HepG2 (cell line): ENCODE results near the gene TM9SF2. TPM values are rescaled to one million over a fixed set of nuclear protein-coding genes. Genes with fewer than 3 reads are reported as not detected.

Experiments
- ATF7 ChIP-seq, 2 experiments: fragments of 450-650 bp in 1 of 2; sonication (generic) in 1 of 2; formaldehyde crosslinking in 1 of 2; IDR thresholded peaks; 2 replicates each; pipeline versions ENCODE4 v1.4.0 to v1.6.1; 2016 to 2020; ENCODE audit warnings: antibody characterized with exemption in 1 of 2, mild to moderate bottlenecking in 1 of 2, missing genetic modification reagents in 1 of 2
- CBX2 ChIP-seq, 2 experiments: fragments of 200-600 bp in 1 of 2; sonication (generic); formaldehyde crosslinking in 1 of 2; IDR thresholded peaks; 2 replicates each; pipeline versions ENCODE4 v1.7.0 to v1.8.1; 2018 to 2022; ENCODE audit warnings: low read depth in 2 of 2, low read length in 1 of 2, mild to moderate bottlenecking in 1 of 2, missing genetic modification reagents in 1 of 2
- CCDC6 ChIP-seq: sonication (generic); formaldehyde crosslinking; IDR thresholded peaks from 2 replicates; pipeline ENCODE4 v1.8.1; 2022; ENCODE audit warnings: mild to moderate bottlenecking, missing genetic modification reagents, moderate library complexity
- CHD2 ChIP-seq: IDR thresholded peaks from 2 replicates; pipeline ENCODE4 v1.6.1; 2011; ENCODE audit warnings: low read depth, low read length, improper control_type of control experiment
- JUND ChIP-seq: sonication (generic); formaldehyde crosslinking; IDR thresholded peaks from 2 replicates; pipeline ENCODE4 v1.8.0; 2022; ENCODE audit warnings: mild to moderate bottlenecking, missing genetic modification reagents
- KDM2A ChIP-seq: sonication (generic); formaldehyde crosslinking; IDR thresholded peaks from 2 replicates; pipeline ENCODE4 v1.4.0; 2020; ENCODE audit warnings: low read depth, missing genetic modification reagents, borderline replicate concordance
- KDM4B ChIP-seq: sonication (generic); formaldehyde crosslinking; IDR thresholded peaks from 2 replicates; pipeline ENCODE4 v1.4.0; 2020; ENCODE audit warnings: missing genetic modification reagents
- MIXL1 ChIP-seq: IDR thresholded peaks from 2 replicates; pipeline ENCODE4 v1.6.1; 2016
- MLLT10 ChIP-seq: sonication (generic); formaldehyde crosslinking; IDR thresholded peaks from 2 replicates; pipeline ENCODE4 v1.4.0; 2020; ENCODE audit warnings: missing genetic modification reagents
- MXD3 ChIP-seq: IDR thresholded peaks from 2 replicates; pipeline ENCODE4 v1.6.1; 2016; ENCODE audit warnings: mild to moderate bottlenecking, missing biosample characterization, missing genetic modification reagents
- NR2F2 ChIP-seq: IDR thresholded peaks from 2 replicates; pipeline ENCODE4 v1.6.1; 2012; ENCODE audit warnings: low read depth, inconsistent platforms, borderline replicate concordance
- PHF21A ChIP-seq: sonication (generic); formaldehyde crosslinking; IDR thresholded peaks from 2 replicates; pipeline ENCODE4 v1.5.0; 2020; ENCODE audit warnings: mild to moderate bottlenecking, missing genetic modification reagents
- PITX1 ChIP-seq: sonication (generic); formaldehyde crosslinking; IDR thresholded peaks from 2 replicates; pipeline ENCODE4 v1.5.1; 2020; ENCODE audit warnings: mild to moderate bottlenecking, missing genetic modification reagents
- SOX13 ChIP-seq, 3 experiments: fragments of 450-650 bp in 1 of 3; sonication (generic) in 1 of 3; formaldehyde crosslinking in 1 of 3; IDR thresholded peaks in 2 of 3; conservative IDR thresholded peaks in 1 of 3; 2 replicates each; pipeline versions ENCODE4 v1.5.0 to v1.6.1; 2016 to 2020; ENCODE audit warnings: antibody characterized with exemption in 1 of 3, mild to moderate bottlenecking in 1 of 3, missing compliant biosample characterization in 1 of 3, missing genetic modification reagents in 1 of 3, moderate library complexity in 1 of 3
- STAT5B ChIP-seq: sonication (generic); formaldehyde crosslinking; IDR thresholded peaks from 2 replicates; pipeline ENCODE4 v1.4.0; 2020; ENCODE audit warnings: missing genetic modification reagents
- TARDBP ChIP-seq: sonication (generic); formaldehyde crosslinking; IDR thresholded peaks from 2 replicates; pipeline ENCODE4 v1.8.0; 2022; ENCODE audit warnings: mild to moderate bottlenecking, missing genetic modification reagents
- UBTF ChIP-seq: sonication (generic); formaldehyde crosslinking; IDR thresholded peaks from 2 replicates; pipeline ENCODE4 v1.4.0; 2020; ENCODE audit warnings: mild to moderate bottlenecking, missing genetic modification reagents
- ZMYM2 ChIP-seq: sonication (generic); formaldehyde crosslinking; IDR thresholded peaks from 2 replicates; pipeline ENCODE4 v1.8.0; 2022; ENCODE audit warnings: mild to moderate bottlenecking, missing genetic modification reagents
- ZNF317 ChIP-seq: sonication (generic); formaldehyde crosslinking; IDR thresholded peaks from 2 replicates; pipeline ENCODE4 v1.5.0; 2020; ENCODE audit warnings: mild to moderate bottlenecking, missing genetic modification reagents
- ZNF337 ChIP-seq: sonication (generic); formaldehyde crosslinking; IDR thresholded peaks from 2 replicates; pipeline ENCODE4 v1.5.1; 2020; ENCODE audit warnings: missing genetic modification reagents, low read depth, mild to moderate bottlenecking, borderline replicate concordance
- ZNF670 ChIP-seq: sonication (generic); formaldehyde crosslinking; IDR thresholded peaks from 2 replicates; pipeline ENCODE4 v1.8.0; 2022; ENCODE audit warnings: mild to moderate bottlenecking, missing genetic modification reagents, borderline replicate concordance
- ZNF691 ChIP-seq: sonication (generic); formaldehyde crosslinking; IDR thresholded peaks from 2 replicates; pipeline ENCODE4 v1.4.0; 2020; ENCODE audit warnings: missing genetic modification reagents, low read depth, mild to moderate bottlenecking, borderline replicate concordance
- ZNF7 ChIP-seq: IDR thresholded peaks from 2 replicates; pipeline ENCODE4 v1.6.1; 2016; ENCODE audit warnings: missing biosample characterization, missing genetic modification reagents
- ZNF761 ChIP-seq: sonication (generic); formaldehyde crosslinking; conservative IDR thresholded peaks from 2 replicates; pipeline ENCODE4 v1.4.0; 2020; ENCODE audit warnings: mild to moderate bottlenecking, missing genetic modification reagents
- polyA plus RNA-seq, 8 experiments: library from polyadenylated mRNA; depleted of rRNA in 3 of 8; stranded (reverse) in 7 of 8; unstranded in 1 of 8; fragments of >200 nt; fragmentation: Illumina TruSeq in 4 of 8; extraction: Trizol in 4 of 8; gene quantifications; 2 replicates each; pipeline versions ENCODE4 v1.2.1 to v1.2.3, GENCODE V29; 2011 to 2016; ENCODE audit warnings: low read depth in 4 of 8, missing spikeins in 1 of 8, mixed read lengths in 1 of 8; ENCODE audit not compliant: insufficient read depth in 1 of 8
- total RNA-seq, 5 experiments: library from RNA; depleted of rRNA; stranded (reverse); fragments of >200 nt; fragmentation: Illumina TruSeq; extraction: Trizol; gene quantifications; 2 replicates each; pipeline ENCODE4 v1.2.3, GENCODE V29; 2016; ENCODE audit warnings: low read depth in 1 of 5

The TM9SF2 gene
- total and polyA plus RNA-seq, 2 of the 13 experiments (the other 11 are each of a cell fraction or from before 2014, with no cell fraction given), result 94.1 to 123 TPM

- no peak for TF ChIP-seq JUND
- TF ChIP-seq KDM2A, result peak; percentile 61; the same call in 1 of the 2 replicates
- no peak for TF ChIP-seq ZNF7 (CRISPR knock-in tag)
- TF ChIP-seq ATF7 (IDR thresholded peaks at IDR 0.05), result no peak
- peak; percentile 50; the same call in 1 of the 2 replicates for TF ChIP-seq ATF7 (CRISPR knock-in tag; IDR thresholded peaks at IDR 0.05)
- TF ChIP-seq KDM4B (CRISPR knock-in tag), result no peak
- TF ChIP-seq ZNF337 (CRISPR knock-in tag), result peak; percentile 28; the same call in 1 of the 2 replicates
- TF ChIP-seq PHF21A (CRISPR knock-in tag), result peak; percentile 88
- TF ChIP-seq UBTF (CRISPR knock-in tag), result peak; percentile 41; the same call in 1 of the 2 replicates
- peak; percentile 44; the same call in 1 of the 2 replicates for TF ChIP-seq TARDBP (CRISPR knock-in tag)
- no peak for TF ChIP-seq STAT5B
- 0 out of 2 replicates have a peak, but pooled peaks have one; percentile 32 for TF ChIP-seq ZNF691 (CRISPR knock-in tag)
- no peak for TF ChIP-seq SOX13 (IDR thresholded peaks at IDR 0.05)
- TF ChIP-seq SOX13 (CRISPR knock-in tag; conservative IDR thresholded peaks at IDR 0.05 in 1 of 2, IDR thresholded peaks at IDR 0.05 in 1 of 2), result peak in 1 of 2 experiments; percentile 17; a peak in 2 of 4 replicates
- TF ChIP-seq CBX2 (IDR thresholded peaks at IDR 0.05; ENCODE audit: low read depth, low read length), result no peak
- no peak for TF ChIP-seq CBX2 (CRISPR knock-in tag; IDR thresholded peaks at IDR 0.05; ENCODE audit: low read depth)
- 0 out of 2 replicates have a peak, but pooled peaks have one; percentile 46 for TF ChIP-seq ZNF761
- no peak for TF ChIP-seq MLLT10 (CRISPR knock-in tag)
- peak; percentile 71; the same call in 1 of the 2 replicates for TF ChIP-seq ZNF670 (CRISPR knock-in tag)
- 0 out of 2 replicates have a peak, but pooled peaks have one; percentile 30 for TF ChIP-seq CHD2
- peak; percentile 52; the same call in 1 of the 2 replicates for TF ChIP-seq NR2F2
- 0 out of 2 replicates have a peak, but pooled peaks have one; percentile 32 for TF ChIP-seq MIXL1 (CRISPR knock-in tag)
- peak; percentile 71; the same call in 1 of the 2 replicates for TF ChIP-seq CCDC6 (CRISPR knock-in tag)
- TF ChIP-seq PITX1 (CRISPR knock-in tag), result peak; percentile 43; the same call in 1 of the 2 replicates
- TF ChIP-seq MXD3 (CRISPR knock-in tag), result no peak
- no peak for TF ChIP-seq ZNF317
- TF ChIP-seq ZMYM2 (CRISPR knock-in tag), result peak; percentile 62; the same call in 1 of the 2 replicates
Observed at GRCh38 chr13:99498171-99499161, 2.8 kb upstream of the TM9SF2 start (continued).
